22Rv1 (cell line): ENCODE results near the gene IFT43.

Experiments
- H3K27ac ChIP-seq: fragments of 450-650 bp; 2 replicates; pipeline ENCODE4 v1.5.1; 2017
- ZFX ChIP-seq: fragments of 450-650 bp; IDR thresholded peaks from 2 replicates; pipeline ENCODE4 v1.6.1; 2017; ENCODE audit warnings: antibody characterized with exemption, borderline replicate concordance
- TF ChIP-seq, protein P1 (sequence below): fragments of 450-650 bp; IDR thresholded peaks from 2 replicates; pipeline ENCODE4 v1.5.1; 2017; ENCODE audit warnings: mild to moderate bottlenecking

IFT43 gene

DNA sequence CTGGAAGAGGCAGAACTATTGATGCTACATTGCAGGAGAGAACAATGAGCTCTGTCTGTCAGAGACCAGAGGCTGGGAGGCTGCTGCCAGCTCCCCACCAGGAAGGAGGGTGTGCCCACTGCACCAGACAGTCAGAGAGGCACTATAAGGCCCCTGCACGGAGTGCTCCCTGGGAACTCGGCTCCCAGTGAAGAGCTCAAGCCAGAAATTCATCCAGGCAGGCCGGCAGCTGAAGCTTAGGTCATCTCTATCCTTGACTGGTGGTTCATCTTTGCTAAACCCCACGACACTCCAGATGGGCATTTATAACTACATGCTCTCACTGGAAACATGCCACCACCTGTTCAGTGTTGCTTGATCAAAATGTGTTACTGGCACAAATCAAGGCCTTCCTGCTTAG lies 101.1 kb downstream of the IFT43 start:
- TF ChIP-seq, protein P1, sequence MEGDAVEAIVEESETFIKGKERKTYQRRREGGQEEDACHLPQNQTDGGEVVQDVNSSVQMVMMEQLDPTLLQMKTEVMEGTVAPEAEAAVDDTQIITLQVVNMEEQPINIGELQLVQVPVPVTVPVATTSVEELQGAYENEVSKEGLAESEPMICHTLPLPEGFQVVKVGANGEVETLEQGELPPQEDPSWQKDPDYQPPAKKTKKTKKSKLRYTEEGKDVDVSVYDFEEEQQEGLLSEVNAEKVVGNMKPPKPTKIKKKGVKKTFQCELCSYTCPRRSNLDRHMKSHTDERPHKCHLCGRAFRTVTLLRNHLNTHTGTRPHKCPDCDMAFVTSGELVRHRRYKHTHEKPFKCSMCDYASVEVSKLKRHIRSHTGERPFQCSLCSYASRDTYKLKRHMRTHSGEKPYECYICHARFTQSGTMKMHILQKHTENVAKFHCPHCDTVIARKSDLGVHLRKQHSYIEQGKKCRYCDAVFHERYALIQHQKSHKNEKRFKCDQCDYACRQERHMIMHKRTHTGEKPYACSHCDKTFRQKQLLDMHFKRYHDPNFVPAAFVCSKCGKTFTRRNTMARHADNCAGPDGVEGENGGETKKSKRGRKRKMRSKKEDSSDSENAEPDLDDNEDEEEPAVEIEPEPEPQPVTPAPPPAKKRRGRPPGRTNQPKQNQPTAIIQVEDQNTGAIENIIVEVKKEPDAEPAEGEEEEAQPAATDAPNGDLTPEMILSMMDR: no peak
- no peak for TF ChIP-seq ZFX
- no peak overlapping the region for H3K27ac ChIP-seq

DNA sequence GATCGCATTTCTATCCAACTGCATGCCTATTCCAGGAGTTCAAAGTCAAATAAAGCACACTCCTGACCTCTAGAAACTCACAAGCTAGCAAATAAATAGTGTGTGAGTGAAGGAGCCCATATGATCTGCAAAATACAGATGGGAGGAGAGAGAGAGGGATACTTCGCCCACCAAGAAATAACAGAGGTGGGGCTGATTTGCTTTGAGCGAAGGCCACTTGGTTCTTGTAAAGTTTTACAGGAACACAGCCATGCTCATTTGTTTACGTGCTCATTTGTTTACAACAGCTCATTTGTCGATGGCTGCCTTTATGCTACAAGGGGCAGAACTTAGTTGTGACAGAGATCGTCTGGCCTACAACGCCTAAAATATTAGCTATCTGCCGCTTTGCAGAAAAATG lies 102.8 kb downstream of the IFT43 start:
- H3K27ac ChIP-seq: no peak overlapping the region
- no peak for TF ChIP-seq ZFX
- TF ChIP-seq, protein P1: no peak

DNA sequence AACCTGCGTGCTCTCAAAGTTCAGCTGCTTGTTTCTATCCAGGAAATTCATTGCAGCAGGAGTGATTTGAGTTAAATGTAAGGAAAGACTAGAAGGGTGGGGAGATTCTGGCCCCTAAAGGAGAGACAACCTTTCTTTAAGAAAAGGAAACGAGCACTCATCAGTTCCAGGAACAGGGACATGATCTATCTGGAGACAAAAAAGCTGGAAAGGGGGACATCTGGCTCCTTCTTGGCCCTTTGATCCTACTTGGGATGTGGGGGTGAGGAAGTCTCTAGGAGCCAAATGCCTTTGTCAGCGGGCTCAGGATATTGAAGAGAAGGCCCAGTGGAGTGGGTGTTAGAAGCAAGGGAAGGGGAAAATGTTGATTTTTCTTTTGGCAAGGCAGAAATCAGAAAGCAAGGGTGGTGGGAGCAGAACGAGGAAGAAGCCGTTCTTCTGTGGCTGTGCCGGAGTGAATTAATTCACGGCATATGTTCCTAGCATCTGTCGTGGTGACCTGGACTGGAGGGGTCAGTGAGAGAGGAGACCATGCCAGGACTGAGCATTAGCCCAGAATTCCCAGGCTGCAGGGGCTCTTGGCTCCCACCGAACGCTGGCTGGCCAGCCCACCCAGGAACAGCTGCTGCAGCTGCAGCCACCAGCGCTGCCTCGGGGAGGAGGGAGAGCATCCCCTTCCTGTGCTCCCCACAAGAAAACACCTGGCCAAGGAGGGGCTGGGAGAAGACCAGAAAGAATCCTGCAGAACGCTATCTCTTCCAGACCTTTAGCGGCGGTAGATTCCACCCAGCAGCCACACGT lies 103.4 kb downstream of the IFT43 start:
- no peak overlapping the region for H3K27ac ChIP-seq
- no peak for TF ChIP-seq ZFX
- TF ChIP-seq, protein P1: no peak

DNA sequence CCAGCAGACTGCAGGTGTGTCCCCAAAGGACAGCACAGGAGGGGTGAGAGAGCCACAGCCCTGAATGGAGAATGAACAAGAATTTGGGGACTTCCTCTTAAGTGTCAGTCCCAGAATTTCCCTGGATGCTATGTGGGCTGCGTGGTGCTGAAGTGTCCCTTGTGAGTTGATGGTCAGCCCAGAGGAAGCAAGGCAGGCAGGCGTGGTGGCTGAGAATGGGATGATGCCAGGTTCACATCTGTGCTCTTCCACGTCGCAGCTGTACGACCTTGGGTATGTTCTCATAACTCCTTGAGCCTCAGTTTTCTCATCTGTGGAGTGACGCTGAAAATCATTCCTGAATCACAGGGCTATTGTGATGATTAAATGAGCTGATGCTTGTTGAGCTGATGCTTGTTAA lies 104.0 kb downstream of the IFT43 start:
- TF ChIP-seq, protein P1: no peak
- no peak for TF ChIP-seq ZFX
- no peak overlapping the region for H3K27ac ChIP-seq

DNA sequence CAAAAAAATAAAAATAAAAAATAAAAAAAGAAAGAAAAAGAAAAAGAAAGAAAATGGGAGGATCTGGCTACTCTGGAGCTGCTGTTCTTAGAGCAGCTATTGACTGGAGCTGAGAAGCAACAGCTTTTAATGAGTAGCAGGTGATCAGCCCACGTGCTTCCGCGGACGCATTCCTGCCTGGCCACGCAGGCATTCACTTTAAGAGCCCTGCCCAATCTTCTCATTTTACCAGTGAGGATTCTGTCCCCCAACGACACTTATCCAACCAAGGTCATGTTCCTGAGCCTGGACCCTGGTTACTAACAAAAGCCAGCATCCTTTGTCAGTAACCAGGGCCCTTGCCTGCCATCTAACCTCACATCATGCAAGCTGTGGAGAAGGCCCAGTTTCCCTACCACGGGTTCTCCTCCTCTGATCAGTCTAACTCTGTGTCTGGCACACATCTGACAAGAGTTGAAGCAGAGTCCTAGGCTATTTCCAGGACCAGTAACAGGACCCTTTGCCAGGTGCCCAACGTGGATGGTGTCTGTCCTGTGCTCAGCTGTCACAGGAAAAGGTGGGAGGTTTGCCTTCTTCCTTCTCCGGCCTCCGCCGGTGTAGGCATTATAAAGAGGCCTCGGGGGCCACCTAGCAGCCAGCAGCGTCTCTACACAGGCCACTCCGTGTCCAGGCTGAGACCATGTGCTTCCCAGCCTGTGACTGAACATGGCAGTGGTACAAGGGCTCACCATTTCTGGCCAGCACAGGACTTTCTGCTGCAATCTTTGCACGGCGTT lies 105.2 kb downstream of the IFT43 start:
- TF ChIP-seq ZFX: no peak
- TF ChIP-seq, protein P1: peak; percentile 16; the same call in 1 of the 2 replicates
- H3K27ac ChIP-seq: no peak overlapping the region

DNA sequence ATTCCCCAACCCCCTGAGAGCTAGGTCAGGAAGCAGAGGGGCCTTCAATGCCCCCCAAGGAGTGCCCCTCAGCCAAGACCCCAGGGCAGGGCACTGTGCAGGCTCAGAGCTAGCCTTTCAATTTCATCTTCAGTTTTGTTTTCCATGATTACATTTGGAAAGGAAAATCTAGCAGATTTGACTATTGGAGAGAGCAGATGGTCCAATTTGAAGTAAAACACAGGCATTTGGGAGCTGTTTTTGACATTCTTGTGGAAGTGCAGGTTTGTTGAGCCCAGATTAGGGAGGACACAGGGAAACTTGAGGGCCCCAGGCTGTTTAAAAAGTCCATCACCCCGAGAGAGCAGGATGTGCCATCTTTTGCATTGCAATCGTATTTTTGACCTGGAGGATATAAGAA lies 107.5 kb downstream of the IFT43 start:
- no peak for TF ChIP-seq ZFX
- TF ChIP-seq, protein P1: no peak
- no peak overlapping the region for H3K27ac ChIP-seq

DNA sequence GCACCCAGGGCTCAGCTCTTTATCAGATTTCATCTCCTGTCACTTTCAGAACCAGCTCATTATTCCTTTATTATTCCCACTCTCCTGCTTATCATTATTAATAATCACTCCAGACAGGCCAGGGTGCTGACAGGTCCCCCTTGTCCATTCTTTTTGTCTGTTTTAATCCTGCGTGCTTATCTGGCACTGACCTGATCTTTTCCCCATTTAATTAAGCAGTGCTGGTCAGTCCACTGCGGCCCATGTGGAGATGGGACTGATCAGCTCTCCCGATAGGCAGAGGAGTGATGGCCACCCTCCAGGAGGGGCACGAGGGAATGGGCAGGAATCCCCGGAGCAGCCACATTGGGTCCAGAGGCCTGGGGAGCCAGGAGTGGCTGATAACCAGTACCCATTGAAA lies 110.7 kb downstream of the IFT43 start:
- H3K27ac ChIP-seq: no peak overlapping the region
- TF ChIP-seq, protein P1: no peak
- TF ChIP-seq ZFX: no peak
